ENCODE data around the gene TULP3.

DNA sequence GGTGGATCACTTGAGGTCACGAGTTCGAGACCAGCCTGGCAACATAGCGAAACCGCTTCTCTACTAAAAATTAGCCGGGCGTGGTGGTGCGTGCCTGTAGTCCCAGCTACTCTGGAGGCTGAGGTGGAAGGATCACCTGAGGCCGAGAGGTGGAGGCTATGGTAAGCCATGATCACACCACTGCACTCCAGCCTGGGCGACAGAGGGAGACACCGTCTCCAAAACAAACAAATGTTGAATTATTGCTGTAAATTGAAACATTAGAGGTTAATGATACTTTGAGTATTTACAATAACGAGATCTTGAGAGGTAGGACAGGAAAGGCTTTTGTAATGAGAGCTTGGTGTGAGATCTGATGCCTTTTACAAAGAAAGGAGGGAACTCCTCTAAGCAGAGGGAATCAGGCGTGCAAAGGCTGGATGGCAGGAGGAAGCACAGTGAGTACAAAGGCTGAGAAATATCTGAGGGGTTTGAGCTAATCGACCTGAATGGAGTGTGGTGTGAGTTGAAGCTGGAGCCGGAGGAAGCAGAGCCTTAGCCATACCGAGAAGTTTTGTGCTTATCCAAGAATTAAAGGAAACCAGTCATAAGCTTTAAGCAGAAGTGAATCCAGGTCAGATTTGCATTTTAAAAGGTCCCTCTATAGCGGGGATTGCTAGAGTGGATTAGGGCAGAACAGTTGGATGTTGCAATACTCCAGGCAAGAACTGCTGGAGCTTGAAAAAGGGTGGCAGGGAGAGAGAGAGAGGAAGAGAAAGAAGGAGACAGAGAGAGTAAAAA lies 12.5 kb upstream of the TULP3 start:
- TF ChIP-seq, protein P1, sequence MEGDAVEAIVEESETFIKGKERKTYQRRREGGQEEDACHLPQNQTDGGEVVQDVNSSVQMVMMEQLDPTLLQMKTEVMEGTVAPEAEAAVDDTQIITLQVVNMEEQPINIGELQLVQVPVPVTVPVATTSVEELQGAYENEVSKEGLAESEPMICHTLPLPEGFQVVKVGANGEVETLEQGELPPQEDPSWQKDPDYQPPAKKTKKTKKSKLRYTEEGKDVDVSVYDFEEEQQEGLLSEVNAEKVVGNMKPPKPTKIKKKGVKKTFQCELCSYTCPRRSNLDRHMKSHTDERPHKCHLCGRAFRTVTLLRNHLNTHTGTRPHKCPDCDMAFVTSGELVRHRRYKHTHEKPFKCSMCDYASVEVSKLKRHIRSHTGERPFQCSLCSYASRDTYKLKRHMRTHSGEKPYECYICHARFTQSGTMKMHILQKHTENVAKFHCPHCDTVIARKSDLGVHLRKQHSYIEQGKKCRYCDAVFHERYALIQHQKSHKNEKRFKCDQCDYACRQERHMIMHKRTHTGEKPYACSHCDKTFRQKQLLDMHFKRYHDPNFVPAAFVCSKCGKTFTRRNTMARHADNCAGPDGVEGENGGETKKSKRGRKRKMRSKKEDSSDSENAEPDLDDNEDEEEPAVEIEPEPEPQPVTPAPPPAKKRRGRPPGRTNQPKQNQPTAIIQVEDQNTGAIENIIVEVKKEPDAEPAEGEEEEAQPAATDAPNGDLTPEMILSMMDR (conservative IDR thresholded peaks at IDR 0.05 in 1 of 2, IDR thresholded peaks at IDR 0.05 in 1 of 2; ENCODE audit: low read depth in 1 of 2, low read length in 2 of 2) = peak in 1 of 2 donors; percentile 15
- TF ChIP-seq EZH2 (IDR thresholded peaks at IDR 0.05; ENCODE audit: low read length, missing control alignments) = no peak
